ENCODE results near the gene IPO4.

DNA sequence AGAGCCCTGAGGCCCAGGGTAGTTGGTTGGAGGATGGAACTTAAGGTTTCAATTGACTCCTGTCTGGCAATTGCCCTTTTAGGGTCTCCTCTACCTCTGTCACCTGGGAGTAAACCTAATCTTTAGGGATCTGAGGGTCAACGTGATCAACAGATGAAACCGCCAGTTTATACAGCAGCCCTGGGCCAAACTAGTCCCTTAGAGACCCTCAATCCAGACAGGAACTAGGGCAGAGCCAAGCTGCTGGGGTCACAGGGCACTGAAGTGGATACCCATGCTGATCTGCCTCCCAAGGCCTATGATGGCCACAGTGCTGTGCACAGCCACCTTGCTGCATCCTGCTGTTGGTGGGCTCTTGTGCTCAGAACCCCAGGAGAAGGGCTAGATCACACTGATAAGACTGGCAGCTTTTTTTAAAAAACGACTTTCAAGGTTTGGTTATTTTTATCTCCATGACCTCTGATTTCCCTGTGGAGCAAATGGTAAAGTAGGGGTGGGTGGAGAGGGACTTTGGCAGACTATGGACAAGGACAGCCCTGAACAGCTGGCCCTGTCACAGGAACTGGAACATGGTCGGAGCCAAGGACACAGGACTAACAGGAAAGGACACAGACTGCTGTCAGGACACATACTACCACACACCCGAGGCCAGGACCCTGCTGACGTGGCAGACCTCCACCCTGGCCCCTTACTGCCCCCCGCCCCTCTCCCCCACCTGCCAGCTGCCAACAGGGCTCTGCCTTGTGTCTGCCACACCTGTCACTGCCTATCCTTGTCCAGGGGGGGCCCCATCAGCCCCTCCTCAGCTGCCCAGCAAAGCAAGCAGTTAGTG, 57.7 kb downstream of the IPO4 start:
- TF ChIP-seq CTCF (IDR thresholded peaks at IDR 0.05; ENCODE audit: low read length) (no peak), EZH2phosphoT487 (IDR thresholded peaks at IDR 0.05; ENCODE audit: low read length) (no peak)
